Endodermal cell (in vitro differentiated cells): ENCODE data around the gene ARF4. TPM values are rescaled to one million over a fixed set of nuclear protein-coding genes. Genes with fewer than 3 reads are reported as not detected.

Experiments used
- DNase-seq: peaks from one replicate; pipeline ENCODE4 v3.0.0-alpha.2; 2017
- H3K27ac ChIP-seq: 2 replicates; pipeline ENCODE4 v1.5.1; 2013; ENCODE audit warnings: mild to moderate bottlenecking, low read depth, low read length, moderate library complexity
- H3K27me3 ChIP-seq: 2 replicates; pipeline ENCODE4 v1.6.1; 2013; ENCODE audit warnings: mild to moderate bottlenecking, low read length, moderate library complexity; ENCODE audit not compliant: insufficient read depth, control insufficient read depth, poor library complexity, severe bottlenecking
- H3K36me3 ChIP-seq: 2 replicates; pipeline ENCODE4 v1.7.0; 2013; ENCODE audit warnings: mild to moderate bottlenecking, low read length, moderate library complexity; ENCODE audit not compliant: control insufficient read depth, insufficient read depth
- H3K4me1 ChIP-seq: one replicate; pipeline ENCODE4 v1.7.0; 2013; ENCODE audit warnings: low read length; ENCODE audit not compliant: control insufficient read depth, insufficient read depth
- H3K4me3 ChIP-seq: 2 replicates; pipeline ENCODE4 v1.5.1; 2013; ENCODE audit warnings: mild to moderate bottlenecking, low read length, moderate library complexity
- H3K9ac ChIP-seq: 2 replicates; pipeline ENCODE4 v1.6.1; 2013; ENCODE audit warnings: mild to moderate bottlenecking, low read length, moderate library complexity; ENCODE audit not compliant: poor library complexity, severe bottlenecking; ENCODE audit errors: extremely low read depth
- H3K9me3 ChIP-seq: 2 replicates; pipeline ENCODE4 v1.6.1; 2013; ENCODE audit warnings: mild to moderate bottlenecking, low read length, moderate library complexity; ENCODE audit not compliant: control insufficient read depth
- H3K27ac Mint-ChIP-seq: 2 replicates; pipeline ENCODE4 v1.8.0; 2020; ENCODE audit warnings: mixed read lengths
- H3K27me3 Mint-ChIP-seq: 2 replicates; pipeline ENCODE4 v1.8.0; 2021; ENCODE audit warnings: mild to moderate bottlenecking, mixed read lengths; ENCODE audit not compliant: insufficient read depth
- H3K36me3 Mint-ChIP-seq: 2 replicates; pipeline ENCODE4 v1.8.0; 2020; ENCODE audit warnings: low read depth, mixed read lengths
- H3K4me1 Mint-ChIP-seq: 2 replicates; pipeline ENCODE4 v1.8.0; 2020; ENCODE audit warnings: mixed read lengths
- H3K4me3 Mint-ChIP-seq: 2 replicates; pipeline ENCODE4 v1.8.0; 2020; ENCODE audit warnings: mild to moderate bottlenecking, moderate library complexity, mixed read lengths
- H3K9me3 Mint-ChIP-seq: 2 replicates; pipeline ENCODE4 v1.8.0; 2020; ENCODE audit warnings: mild to moderate bottlenecking, mixed read lengths
- CTCF ChIP-seq: fragments of 200-600 bp; sonication (generic); conservative IDR thresholded peaks from 2 replicates; pipeline ENCODE4 v1.5.0; 2021; ENCODE audit warnings: antibody characterized with exemption, mild to moderate bottlenecking
- WGBS, 2 experiments: methylation state at CpG; one replicate each; pipeline versions ENCODE4 v1.1.5 to v1.1.7; 2013; ENCODE audit warnings: missing lambda C conversion rate in 2 of 2, mixed read lengths in 1 of 2; ENCODE audit not compliant: insufficient coverage in 1 of 2, insufficient read length in 1 of 2; 5-methylcytosine and 5-hydroxymethylcytosine counted together
- total RNA-seq, 2 donors: library from RNA; stranded (reverse); fragmentation: NEBNext Ultra II Directional in 1 of 2; extraction: Animal tissue kit (Norgen Biotek cat#: 25700) in 1 of 2; gene quantifications; 2 replicates in 1 of 2; 3 replicates in 1 of 2; pipeline ENCODE4 v1.2.1, GENCODE V29; 2021

ARF4 gene
- total RNA-seq, 2 donors from 2014 or later = 176 to 188 TPM

- no peaks in the 10 kb centered on the region for H3K9me3 ChIP-seq
- H3K9ac ChIP-seq = no peak overlapping the region
- no peak overlapping the region for H3K4me3 Mint-ChIP-seq
- no peak for DNase-seq
- 98 to 100% methylated on average over 1 to 3 of the region's 3 CpGs for WGBS, 2 experiments
- H3K27ac ChIP-seq = no peak overlapping the region
- H3K36me3 ChIP-seq = peaks cover 81% of the 10 kb centered on the region
- H3K9me3 Mint-ChIP-seq = no peaks in the 10 kb centered on the region
- TF ChIP-seq CTCF = no peak
- no peaks in the 10 kb centered on the region for H3K27me3 Mint-ChIP-seq
- H3K27me3 ChIP-seq = no peaks in the 10 kb centered on the region
- H3K27ac Mint-ChIP-seq = no peak overlapping the region
- H3K4me1 ChIP-seq = no peaks in the 10 kb centered on the region
- no peaks in the 10 kb centered on the region for H3K4me1 Mint-ChIP-seq
- no peak overlapping the region for H3K4me3 ChIP-seq
- peaks cover 79% of the 10 kb centered on the region for H3K36me3 Mint-ChIP-seq
These were observed 25.0 kb downstream of the ARF4 start for GRCh38 chr3:57572096-57572495.

GRCh38 chr3:57570878-57571277, 26.3 kb downstream of the ARF4 start:
- no peak for DNase-seq
- Histone ChIP-seq H3K4me1 (no peaks in the 10 kb centered on the region), H3K27ac (no peak overlapping the region), H3K36me3 (peaks cover 76% of the 10 kb centered on the region), H3K27me3 (no peaks in the 10 kb centered on the region), H3K9ac (no peak overlapping the region), H3K9me3 (no peaks in the 10 kb centered on the region), H3K4me3 (no peak overlapping the region)
- TF ChIP-seq CTCF = no peak
- peaks cover 76% of the 10 kb centered on the region for H3K36me3 Mint-ChIP-seq
- H3K4me1 Mint-ChIP-seq = no peaks in the 10 kb centered on the region
- no peaks in the 10 kb centered on the region for H3K9me3 Mint-ChIP-seq
- H3K4me3 Mint-ChIP-seq = no peak overlapping the region
- no peak overlapping the region for H3K27ac Mint-ChIP-seq
- WGBS, 2 experiments = 82 to 100% methylated on average over 1 of the region's 2 CpGs
- no peaks in the 10 kb centered on the region for H3K27me3 Mint-ChIP-seq

GRCh38 chr3:57569859-57570450, 27.2 kb downstream of the ARF4 start:
- no peak overlapping the region for H3K4me3 Mint-ChIP-seq
- H3K27ac Mint-ChIP-seq = no peak overlapping the region
- no peak for TF ChIP-seq CTCF
- Histone ChIP-seq H3K36me3 (peaks cover 68% of the 10 kb centered on the region), H3K4me3 (no peak overlapping the region), H3K9me3 (no peaks in the 10 kb centered on the region), H3K4me1 (no peaks in the 10 kb centered on the region), H3K9ac (no peak overlapping the region), H3K27ac (no peak overlapping the region), H3K27me3 (no peaks in the 10 kb centered on the region)
- no peaks in the 10 kb centered on the region for H3K9me3 Mint-ChIP-seq
- H3K4me1 Mint-ChIP-seq = no peaks in the 10 kb centered on the region
- H3K36me3 Mint-ChIP-seq = peaks cover 69% of the 10 kb centered on the region
- 80 to 100% methylated on average over 2 to 6 of the region's 6 CpGs for WGBS, 2 experiments
- no peak for DNase-seq
- no peaks in the 10 kb centered on the region for H3K27me3 Mint-ChIP-seq
